Activated CD8-positive, alpha-beta T cell treated with anti-CD3 and anti-CD28 coated beads for 36 hours (primary cell): ENCODE data around the gene CABLES2. TPM values are rescaled to one million over a fixed set of nuclear protein-coding genes. Genes with fewer than 3 reads are reported as not detected.

Source experiments
- ATAC-seq: fragments of 200-7000 bp; cut with Tn5 transposase; one replicate; pipeline ENCODE4 v1.10.0; 2021; ENCODE audit warnings: mild to moderate bottlenecking, moderate library complexity
- CTCF ChIA-PET: fragments of 350-600 bp; sonication (Branson Sonifier 250); formaldehyde crosslinking; loops from one replicate; lab custom pipeline; 2021; ENCODE audit warnings: antibody characterized with exemption; lab: Charles Lee
- POLR2A ChIA-PET: fragments of 350-600 bp; sonication (Branson Sonifier 250); formaldehyde crosslinking; loops from one replicate; lab custom pipeline; 2021; ENCODE audit warnings: antibody characterized with exemption; lab: Charles Lee
- DNase-seq: peaks from one replicate; pipeline ENCODE4 v3.0.0-alpha.2; 2020
- H3K27ac Mint-ChIP-seq: one replicate; pipeline ENCODE4 v1.8.0; 2021; ENCODE audit warnings: mild to moderate bottlenecking, mixed read lengths
- H3K27me3 Mint-ChIP-seq: one replicate; pipeline ENCODE4 v1.8.0; 2021; ENCODE audit warnings: mixed read lengths
- H3K36me3 Mint-ChIP-seq: one replicate; pipeline ENCODE4 v1.8.0; 2021; ENCODE audit warnings: low read depth, mixed read lengths
- H3K4me1 Mint-ChIP-seq: one replicate; pipeline ENCODE4 v1.8.0; 2021; ENCODE audit warnings: low read depth, mixed read lengths
- H3K4me3 Mint-ChIP-seq: one replicate; pipeline ENCODE4 v1.8.0; 2021; ENCODE audit warnings: mild to moderate bottlenecking, moderate library complexity, mixed read lengths
- H3K9me3 Mint-ChIP-seq: one replicate; pipeline ENCODE4 v1.8.0; 2021; ENCODE audit warnings: mixed read lengths
- CTCF ChIP-seq: fragments of 200-600 bp; IDR thresholded peaks from one replicate; pipeline ENCODE4 v1.8.0; 2022; ENCODE audit warnings: antibody characterized with exemption, mild to moderate bottlenecking
- intact Hi-C: fragments of 100-400 bp; cut with micrococcal nuclease; formaldehyde crosslinking; loops from one replicate; pipeline ENCODE4 v1.10.0; 2022
- total RNA-seq, 2 experiments: library from RNA; stranded (reverse); gene quantifications; one replicate each; pipeline ENCODE4 v1.2.3, GENCODE V29; 2021

CABLES2 gene
- total RNA-seq, 2 experiments from 2014 or later = 3.2 to 4.5 TPM

GRCh38 chr20:62344092-62344491 lies 63.0 kb downstream of the CABLES2 start:
- CTCF ChIA-PET = no interaction called here
- Mint-ChIP-seq H3K9me3 (peaks cover 6% of the 10 kb centered on the region), H3K36me3 (no peaks in the 10 kb centered on the region), H3K27ac (no peak overlapping the region), H3K27me3 (no peaks in the 10 kb centered on the region), H3K4me3 (no peak overlapping the region), H3K4me1 (no peaks in the 10 kb centered on the region)
- no peak for TF ChIP-seq CTCF
- ATAC-seq = no peak
- POLR2A ChIA-PET = no interaction called here
- intact Hi-C loops = no loop called here
- DNase-seq = no peak

- ChIA-PET CTCF (no interaction called here), POLR2A (interaction anchor here (0.9 kb wide), 1 partner anchor 80 kb away, joined by 3 read pairs; no protein-coding TSS in a partner anchor)
- intact Hi-C loops = no loop called here
- ATAC-seq (no peak), DNase-seq (no peak)
- Mint-ChIP-seq H3K27ac (no peak overlapping the region), H3K9me3 (peaks cover under 1% of the 10 kb centered on the region), H3K4me3 (no peak overlapping the region), H3K4me1 (no peaks in the 10 kb centered on the region), H3K36me3 (no peaks in the 10 kb centered on the region), H3K27me3 (peaks cover 2% of the 10 kb centered on the region)
- TF ChIP-seq CTCF = no peak
These were observed 64.2 kb downstream of the CABLES2 start for GRCh38 chr20:62342910-62343309.

GRCh38 chr20:62339647-62340062 lies 67.4 kb downstream of the CABLES2 start:
- intact Hi-C loops = no loop called here
- ChIA-PET POLR2A (no interaction called here), CTCF (no interaction called here)
- H3K4me3 Mint-ChIP-seq = no peak overlapping the region
- H3K36me3 Mint-ChIP-seq = no peaks in the 10 kb centered on the region
- no peaks in the 10 kb centered on the region for H3K9me3 Mint-ChIP-seq
- peaks cover 2% of the 10 kb centered on the region for H3K27me3 Mint-ChIP-seq
- ATAC-seq (no peak), DNase-seq (no peak)
- H3K4me1 Mint-ChIP-seq = no peaks in the 10 kb centered on the region
- TF ChIP-seq CTCF = no peak
- H3K27ac Mint-ChIP-seq = no peak overlapping the region

Other genes starting within 250 kb of the CABLES2 start
- gene MTG2, start 224.3 kb downstream of the CABLES2 start, total RNA-seq = 10 to 100 TPM; 36.5 to 40.5 TPM
- not detected for gene HRH3, start 187.0 kb downstream of the CABLES2 start, total RNA-seq
- 10 to 100 TPM; 23.6 to 24.3 TPM for gene OSBPL2, start 168.8 kb downstream of the CABLES2 start, total RNA-seq
- 100 to 1,000 TPM; 110 to 115 TPM for gene ADRM1, start 104.3 kb downstream of the CABLES2 start, total RNA-seq
- under 1 TPM; 0.25 to 0.76 TPM for gene LAMA5, start 40.0 kb downstream of the CABLES2 start, total RNA-seq
- gene RPS21, start 20.2 kb downstream of the CABLES2 start, total RNA-seq = 1,000 to 10,000 TPM; 2,670 to 2,760 TPM
- gene RBBP8NL, start 20.3 kb upstream of the CABLES2 start, total RNA-seq = not detected
- gene GATA5, start 68.7 kb upstream of the CABLES2 start, total RNA-seq = not detected
- 10 to 100 TPM; 66.5 to 68.4 TPM for gene SLCO4A1, start 235.2 kb upstream of the CABLES2 start, total RNA-seq